NCI-H1417 treated with DMSO at 0.1 percent for 48 hours (cell line): ENCODE measurements around the gene AKT1S1.

Source experiments
- DNase-seq: peaks from one replicate; lab custom pipeline; 2025; lab: John Stamatoyannopoulos, UW

Gene AKT1S1

GRCh38 chr19:49882643-49883042, 5.5 kb upstream of the AKT1S1 start:
- no peak for DNase-seq

DNA sequence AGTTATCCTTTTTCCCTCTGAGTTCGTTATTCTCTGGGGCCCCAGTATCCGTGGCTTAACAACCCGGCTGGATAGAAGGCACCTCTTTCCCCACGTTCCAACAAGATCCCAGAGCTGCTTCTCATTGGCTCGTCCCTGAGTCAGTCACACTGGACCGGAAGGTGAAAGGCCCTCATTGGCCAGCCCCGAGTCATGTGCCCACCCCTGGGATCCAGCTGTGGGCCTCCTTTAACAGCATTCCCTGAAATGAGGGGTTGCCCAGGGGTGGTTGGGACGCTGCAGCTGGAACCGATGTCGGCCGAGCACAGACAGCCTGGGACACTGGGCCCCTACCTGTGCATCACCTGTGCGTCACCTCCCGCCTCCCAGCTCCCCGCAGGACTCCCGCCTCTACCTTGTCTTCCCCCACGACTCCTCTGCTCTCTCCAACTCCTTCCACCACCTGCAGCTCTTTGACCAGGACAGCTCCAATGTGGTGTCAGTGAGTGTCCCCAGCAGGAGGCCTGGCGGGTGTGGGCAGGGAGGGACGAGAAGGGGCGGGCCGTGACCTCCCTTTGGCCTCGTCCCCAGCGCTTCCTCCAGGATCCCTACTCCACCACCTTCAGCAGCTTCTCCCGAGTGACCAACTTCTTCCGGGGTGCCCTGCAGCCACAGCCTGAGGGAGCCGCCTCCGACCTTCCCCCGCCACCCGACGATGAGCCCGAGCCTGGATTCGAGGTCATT, 4.7 kb upstream of the AKT1S1 start:
- DNase-seq = no peak

- no peak for DNase-seq
Observed at GRCh38 chr19:49881186-49881585, 4.0 kb upstream of the AKT1S1 start.

DNA sequence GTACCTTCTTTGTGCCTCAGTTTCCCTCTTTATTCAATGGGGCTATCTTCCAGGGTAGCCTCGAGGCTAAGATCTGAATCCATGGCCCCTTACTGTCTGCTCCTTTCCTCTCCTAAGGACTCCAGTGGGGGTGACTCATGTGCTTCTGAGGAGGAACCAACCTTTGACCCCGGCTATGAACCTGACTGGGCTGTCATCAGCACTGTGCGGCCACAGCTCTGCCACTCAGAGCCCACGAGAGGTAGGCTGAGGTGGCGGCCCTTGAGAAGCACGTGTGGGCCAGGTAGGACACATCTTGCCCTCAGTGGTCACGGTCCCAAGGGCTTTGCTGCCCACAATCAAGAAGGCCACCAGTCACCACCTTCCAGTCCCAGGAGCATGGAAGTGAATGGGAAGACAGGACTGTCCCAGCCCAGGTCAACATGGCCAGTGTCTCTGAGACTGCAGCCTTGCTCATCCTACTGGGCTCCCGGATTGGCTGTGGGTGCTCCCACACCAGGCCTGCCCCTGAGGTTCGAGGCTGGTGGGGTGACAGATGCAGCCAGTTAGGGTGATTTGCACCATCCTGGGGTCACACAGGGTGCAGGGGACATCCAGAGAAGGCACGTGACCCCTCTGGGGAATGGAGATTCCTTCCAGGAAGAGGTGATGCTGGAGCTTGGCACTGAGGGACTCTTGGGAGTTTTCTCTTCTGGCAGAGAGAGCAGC, 3.2 kb upstream of the AKT1S1 start:
- DNase-seq = no peak

GRCh38 chr19:49879243-49879963, 2.2 kb upstream of the AKT1S1 start:
- DNase-seq = no peak

DNA sequence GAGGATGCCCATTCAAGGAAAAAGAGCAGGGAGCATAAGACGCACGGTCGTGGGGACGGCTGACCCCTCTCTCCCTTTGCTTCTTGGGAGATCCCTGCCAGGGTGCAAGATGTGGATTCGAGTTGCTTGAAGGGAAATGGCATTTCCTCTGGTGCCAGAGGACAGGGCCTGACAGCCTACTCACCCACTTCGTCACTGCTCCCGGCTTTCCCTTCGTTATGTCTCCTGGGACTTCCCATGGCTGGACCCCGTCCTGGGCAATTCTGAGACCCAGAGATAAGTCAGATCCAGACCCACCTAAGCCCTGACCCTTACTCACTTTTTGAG, 1.6 kb upstream of the AKT1S1 start:
- DNase-seq = no peak

DNA sequence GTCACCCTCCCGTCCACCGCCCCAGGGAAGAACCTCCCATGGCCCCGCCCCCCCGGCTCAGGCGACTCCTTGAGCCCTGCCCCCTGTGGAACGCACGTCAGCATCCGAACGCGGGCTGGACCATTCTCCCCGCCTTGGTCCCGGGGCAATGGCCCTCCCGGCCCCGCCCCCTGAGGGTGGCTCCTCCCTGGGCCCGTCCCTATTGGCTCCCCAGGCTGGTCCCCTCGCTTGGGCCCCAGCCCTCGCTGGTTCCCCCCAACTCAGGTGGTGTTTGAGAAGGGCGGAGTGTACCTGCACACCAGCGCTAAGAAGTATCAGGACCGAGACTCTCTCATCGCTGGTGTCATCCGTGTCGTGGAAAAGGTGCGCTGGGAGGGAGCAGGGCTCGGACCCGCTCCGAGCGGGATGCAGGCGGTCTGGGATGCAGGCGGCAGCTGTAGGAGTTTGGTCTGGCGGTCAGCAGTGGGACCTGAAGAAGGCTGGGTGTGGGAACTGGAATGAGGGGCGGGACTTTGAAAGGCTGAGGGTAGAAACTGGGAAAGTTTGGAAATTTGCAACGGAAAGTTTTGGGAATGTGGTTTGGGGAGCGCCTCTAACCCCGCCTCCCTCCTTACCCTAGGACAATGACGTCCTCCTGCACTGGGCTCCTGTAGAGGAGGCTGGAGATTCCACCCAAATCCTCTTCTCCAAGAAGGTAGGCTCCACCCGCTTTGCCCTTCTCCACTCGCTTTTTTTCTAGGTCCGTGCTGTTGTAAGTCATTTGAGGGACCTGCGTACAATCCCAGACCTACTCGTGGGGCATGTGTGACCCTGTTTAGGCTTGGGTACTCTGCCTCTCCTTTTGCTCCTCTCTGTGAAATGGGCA, 956 bp upstream of the AKT1S1 start:
- DNase-seq = peak; percentile 82

- peak; percentile 94 for DNase-seq
Observed at GRCh38 chr19:49876422-49877019, 634 bp downstream of the AKT1S1 start.

- no peak for DNase-seq
Observed at GRCh38 chr19:49875857-49876421, 1.2 kb downstream of the AKT1S1 start.

- DNase-seq = no peak
Observed at GRCh38 chr19:49875177-49875576, 2.0 kb downstream of the AKT1S1 start.

DNA sequence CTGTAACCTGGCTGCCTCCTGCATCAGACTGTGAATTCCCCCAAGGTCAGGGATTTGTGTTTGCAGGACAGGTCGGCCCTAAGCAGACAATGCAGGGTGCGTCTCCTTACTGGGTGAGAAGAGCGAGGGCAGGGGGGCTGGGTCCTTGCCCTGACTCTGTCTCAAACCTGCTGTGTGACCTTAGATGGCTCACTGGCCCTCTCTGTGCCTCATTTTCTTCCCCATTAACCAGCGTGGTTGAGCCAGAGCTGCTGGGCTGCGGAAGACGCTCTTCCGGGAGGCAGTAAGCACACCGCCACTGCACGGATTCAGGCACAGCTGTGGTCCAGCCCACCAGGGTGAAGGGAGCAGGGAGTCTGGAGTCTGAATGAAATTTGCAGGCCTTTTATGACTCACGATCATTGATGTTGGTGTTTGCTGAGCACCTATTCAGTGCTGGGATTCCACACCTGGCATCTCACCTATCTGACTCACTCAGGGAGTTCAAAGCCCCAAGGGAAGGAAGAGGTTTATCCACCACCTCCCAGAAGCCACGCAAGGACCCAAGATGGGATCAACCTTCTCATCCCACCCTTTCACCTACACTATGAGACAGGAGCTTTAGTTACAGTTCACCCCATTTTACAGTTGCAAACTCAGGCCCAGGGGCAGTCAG, 2.5 kb downstream of the AKT1S1 start:
- no peak for DNase-seq

GRCh38 chr19:49873834-49874233, 3.3 kb downstream of the AKT1S1 start:
- DNase-seq = no peak

GRCh38 chr19:49873129-49873521, 4.0 kb downstream of the AKT1S1 start:
- no peak for DNase-seq

DNA sequence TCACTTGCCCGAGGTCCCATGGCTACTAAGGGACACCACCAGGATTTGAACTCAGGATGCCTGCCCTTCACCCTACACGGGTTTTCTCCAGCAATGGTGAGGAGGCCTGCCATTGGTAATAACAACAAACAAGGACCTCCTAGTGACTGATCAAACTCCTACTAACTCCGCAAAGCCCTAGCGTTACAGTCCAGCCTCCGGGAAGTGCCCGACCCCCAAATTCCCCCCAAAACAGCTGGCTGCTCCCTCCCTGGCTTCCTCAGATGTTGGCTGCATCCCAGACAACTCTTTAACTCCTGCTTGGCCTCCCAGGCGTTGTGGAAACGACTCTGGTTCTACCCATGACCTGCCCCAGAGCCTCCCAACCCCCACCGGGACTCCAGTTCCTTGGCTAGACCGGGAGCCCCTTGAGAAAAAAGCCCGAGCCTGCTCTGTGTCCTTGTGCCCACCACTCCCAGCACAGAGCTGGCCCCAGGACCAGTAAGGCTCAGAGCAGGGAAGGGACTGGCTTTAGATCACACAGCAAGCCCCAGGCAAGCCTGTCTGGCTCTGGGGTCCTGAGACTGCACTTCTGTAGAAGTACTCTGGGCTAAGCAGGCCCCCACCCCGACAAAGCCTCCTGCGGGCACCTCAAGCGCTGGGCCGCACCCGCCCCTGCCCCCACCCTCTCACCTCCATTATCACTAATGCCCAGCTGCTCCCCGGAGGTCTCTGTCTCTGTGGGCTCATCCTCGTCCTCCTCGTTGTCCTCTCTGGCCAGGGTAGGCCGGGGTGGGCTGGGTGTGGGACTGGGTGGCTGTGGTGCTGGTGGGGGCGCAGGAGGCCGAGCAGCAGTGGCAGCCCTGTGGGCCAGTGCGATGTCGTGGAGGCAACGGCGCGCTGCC, 4.7 kb downstream of the AKT1S1 start:
- no peak for DNase-seq

- DNase-seq = no peak
Observed at GRCh38 chr19:49871349-49871985, 5.7 kb downstream of the AKT1S1 start.

GRCh38 chr19:49870309-49870901, 6.8 kb downstream of the AKT1S1 start:
- DNase-seq = no peak

DNA sequence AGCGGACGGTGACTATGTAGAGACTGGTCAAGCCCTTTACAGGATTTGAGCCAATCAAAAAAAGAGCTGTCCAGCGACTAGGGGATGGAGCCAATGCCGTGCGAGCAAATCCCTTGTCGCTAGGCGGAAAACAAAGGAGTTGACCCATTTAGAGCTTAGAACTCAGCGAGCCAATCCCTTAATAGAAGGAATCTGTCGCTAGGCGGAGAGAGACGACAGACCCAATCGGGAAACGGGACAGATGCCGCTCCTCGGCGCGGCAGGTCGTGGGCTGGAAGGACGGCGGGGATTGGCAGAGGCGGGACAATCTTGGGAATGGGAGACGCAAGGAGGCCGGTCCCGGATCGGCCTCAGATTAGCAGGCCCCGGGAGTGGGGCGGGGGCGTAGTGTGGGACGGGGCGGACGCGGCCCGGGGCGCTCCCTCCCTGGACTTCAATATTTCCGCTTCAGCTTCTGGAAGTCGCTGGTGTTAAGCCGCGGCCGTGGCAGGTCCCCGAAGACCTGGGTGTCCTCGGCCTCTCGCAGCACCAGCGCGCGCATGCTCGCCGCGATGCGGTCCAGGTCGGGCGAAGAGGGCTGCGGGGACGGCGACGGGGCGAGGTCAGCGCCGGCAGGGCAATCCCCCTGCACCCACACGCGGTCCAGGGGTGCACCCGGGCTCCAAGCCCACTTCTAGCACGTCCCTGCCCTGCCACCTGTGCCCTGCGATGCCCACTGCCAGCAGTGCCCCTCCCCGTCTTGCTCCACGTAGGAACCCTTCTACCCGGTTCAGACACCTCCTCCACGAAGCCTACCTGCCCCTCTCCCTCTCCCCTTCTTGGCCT, 7.5 kb downstream of the AKT1S1 start:
- DNase-seq = peak; percentile 99

- DNase-seq = no peak
Observed at GRCh38 chr19:49869009-49869483, 8.1 kb downstream of the AKT1S1 start.
